ENCODE results near the gene SRCAP. TPM values are rescaled to one million over a fixed set of nuclear protein-coding genes. Genes with fewer than 3 reads are reported as not detected.

Gene SRCAP
- total RNA-seq, 1 experiment from 2014 or later, result 58.5 TPM

DNA sequence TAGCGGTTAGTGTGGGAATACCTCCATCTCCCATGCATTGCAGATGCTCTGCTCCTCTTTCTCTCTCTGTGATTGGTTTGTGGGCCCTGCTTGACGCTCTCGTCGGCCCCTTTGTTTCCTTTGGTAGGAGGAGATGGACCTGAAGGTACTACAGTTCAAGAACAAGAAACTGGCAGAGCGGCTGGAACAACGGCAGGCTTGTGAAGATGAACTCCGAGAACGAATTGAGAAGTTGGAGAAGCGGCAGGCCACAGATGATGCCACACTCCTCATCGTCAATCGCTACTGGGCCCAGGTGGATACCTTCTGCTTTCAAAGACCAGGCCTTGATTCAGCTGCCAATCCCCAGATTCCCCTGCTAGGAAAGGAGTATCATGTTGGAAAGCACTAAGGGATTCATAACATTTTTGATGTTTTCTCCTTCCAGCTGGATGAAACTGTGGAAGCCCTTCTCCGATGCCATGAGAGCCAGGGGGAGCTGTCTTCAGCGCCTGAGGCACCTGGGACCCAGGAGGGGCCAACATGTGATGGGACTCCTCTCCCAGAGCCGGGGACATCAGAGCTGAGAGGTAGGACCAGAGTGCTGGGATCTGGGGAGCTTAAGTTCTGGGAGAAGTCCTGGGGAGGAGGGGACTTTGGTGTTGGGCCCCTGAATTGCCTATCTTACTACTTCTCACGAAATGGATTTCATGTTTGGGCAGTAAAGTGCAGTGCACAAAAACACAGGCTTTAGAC lies 64.2 kb downstream of the SRCAP start:
- DNase-seq (ENCODE audit: low spot score) (no peak), ATAC-seq (no peak)
- H3K36me3 Mint-ChIP-seq, result peaks cover 53% of the 10 kb centered on the region
- POLR2A ChIA-PET, result no interaction called here
- peak overlapping the region; percentile 94 for H3K4me3 Mint-ChIP-seq
- TF ChIP-seq, protein P1, sequence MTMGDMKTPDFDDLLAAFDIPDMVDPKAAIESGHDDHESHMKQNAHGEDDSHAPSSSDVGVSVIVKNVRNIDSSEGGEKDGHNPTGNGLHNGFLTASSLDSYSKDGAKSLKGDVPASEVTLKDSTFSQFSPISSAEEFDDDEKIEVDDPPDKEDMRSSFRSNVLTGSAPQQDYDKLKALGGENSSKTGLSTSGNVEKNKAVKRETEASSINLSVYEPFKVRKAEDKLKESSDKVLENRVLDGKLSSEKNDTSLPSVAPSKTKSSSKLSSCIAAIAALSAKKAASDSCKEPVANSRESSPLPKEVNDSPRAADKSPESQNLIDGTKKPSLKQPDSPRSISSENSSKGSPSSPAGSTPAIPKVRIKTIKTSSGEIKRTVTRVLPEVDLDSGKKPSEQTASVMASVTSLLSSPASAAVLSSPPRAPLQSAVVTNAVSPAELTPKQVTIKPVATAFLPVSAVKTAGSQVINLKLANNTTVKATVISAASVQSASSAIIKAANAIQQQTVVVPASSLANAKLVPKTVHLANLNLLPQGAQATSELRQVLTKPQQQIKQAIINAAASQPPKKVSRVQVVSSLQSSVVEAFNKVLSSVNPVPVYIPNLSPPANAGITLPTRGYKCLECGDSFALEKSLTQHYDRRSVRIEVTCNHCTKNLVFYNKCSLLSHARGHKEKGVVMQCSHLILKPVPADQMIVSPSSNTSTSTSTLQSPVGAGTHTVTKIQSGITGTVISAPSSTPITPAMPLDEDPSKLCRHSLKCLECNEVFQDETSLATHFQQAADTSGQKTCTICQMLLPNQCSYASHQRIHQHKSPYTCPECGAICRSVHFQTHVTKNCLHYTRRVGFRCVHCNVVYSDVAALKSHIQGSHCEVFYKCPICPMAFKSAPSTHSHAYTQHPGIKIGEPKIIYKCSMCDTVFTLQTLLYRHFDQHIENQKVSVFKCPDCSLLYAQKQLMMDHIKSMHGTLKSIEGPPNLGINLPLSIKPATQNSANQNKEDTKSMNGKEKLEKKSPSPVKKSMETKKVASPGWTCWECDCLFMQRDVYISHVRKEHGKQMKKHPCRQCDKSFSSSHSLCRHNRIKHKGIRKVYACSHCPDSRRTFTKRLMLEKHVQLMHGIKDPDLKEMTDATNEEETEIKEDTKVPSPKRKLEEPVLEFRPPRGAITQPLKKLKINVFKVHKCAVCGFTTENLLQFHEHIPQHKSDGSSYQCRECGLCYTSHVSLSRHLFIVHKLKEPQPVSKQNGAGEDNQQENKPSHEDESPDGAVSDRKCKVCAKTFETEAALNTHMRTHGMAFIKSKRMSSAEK (CRISPR knock-in tag; IDR thresholded peaks at IDR 0.05; ENCODE audit: borderline replicate concordance), result no peak
- TF ChIP-seq TCF7 (CRISPR knock-in tag; IDR thresholded peaks at IDR 0.05; ENCODE audit: low read depth) (no peak), ATF1 (CRISPR knock-in tag; IDR thresholded peaks at IDR 0.05) (no peak), GABPB1 (CRISPR knock-in tag; IDR thresholded peaks at IDR 0.05) (no peak), RORB (CRISPR knock-in tag; IDR thresholded peaks at IDR 0.05) (no peak), ZNF317 (CRISPR knock-in tag; IDR thresholded peaks at IDR 0.05; ENCODE audit: borderline replicate concordance, low read depth) (no peak)
- TF ChIP-seq, protein P2, sequence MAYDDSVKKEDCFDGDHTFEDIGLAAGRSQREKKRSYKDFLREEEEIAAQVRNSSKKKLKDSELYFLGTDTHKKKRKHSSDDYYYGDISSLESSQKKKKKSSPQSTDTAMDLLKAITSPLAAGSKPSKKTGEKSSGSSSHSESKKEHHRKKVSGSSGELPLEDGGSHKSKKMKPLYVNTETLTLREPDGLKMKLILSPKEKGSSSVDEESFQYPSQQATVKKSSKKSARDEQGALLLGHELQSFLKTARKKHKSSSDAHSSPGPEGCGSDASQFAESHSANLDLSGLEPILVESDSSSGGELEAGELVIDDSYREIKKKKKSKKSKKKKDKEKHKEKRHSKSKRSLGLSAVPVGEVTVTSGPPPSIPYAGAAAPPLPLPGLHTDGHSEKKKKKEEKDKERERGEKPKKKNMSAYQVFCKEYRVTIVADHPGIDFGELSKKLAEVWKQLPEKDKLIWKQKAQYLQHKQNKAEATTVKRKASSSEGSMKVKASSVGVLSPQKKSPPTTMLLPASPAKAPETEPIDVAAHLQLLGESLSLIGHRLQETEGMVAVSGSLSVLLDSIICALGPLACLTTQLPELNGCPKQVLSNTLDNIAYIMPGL (CRISPR knock-in tag; IDR thresholded peaks at IDR 0.05), result no peak
- TF ChIP-seq, protein P3, sequence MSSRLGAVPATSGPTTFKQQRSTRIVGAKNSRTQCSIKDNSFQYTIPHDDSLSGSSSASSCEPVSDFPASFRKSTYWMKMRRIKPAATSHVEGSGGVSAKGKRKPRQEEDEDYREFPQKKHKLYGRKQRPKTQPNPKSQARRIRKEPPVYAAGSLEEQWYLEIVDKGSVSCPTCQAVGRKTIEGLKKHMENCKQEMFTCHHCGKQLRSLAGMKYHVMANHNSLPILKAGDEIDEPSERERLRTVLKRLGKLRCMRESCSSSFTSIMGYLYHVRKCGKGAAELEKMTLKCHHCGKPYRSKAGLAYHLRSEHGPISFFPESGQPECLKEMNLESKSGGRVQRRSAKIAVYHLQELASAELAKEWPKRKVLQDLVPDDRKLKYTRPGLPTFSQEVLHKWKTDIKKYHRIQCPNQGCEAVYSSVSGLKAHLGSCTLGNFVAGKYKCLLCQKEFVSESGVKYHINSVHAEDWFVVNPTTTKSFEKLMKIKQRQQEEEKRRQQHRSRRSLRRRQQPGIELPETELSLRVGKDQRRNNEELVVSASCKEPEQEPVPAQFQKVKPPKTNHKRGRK (CRISPR knock-in tag; IDR thresholded peaks at IDR 0.05; ENCODE audit: borderline replicate concordance), result no peak
- TF ChIP-seq, protein P4, sequence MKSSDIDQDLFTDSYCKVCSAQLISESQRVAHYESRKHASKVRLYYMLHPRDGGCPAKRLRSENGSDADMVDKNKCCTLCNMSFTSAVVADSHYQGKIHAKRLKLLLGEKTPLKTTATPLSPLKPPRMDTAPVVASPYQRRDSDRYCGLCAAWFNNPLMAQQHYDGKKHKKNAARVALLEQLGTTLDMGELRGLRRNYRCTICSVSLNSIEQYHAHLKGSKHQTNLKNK (CRISPR knock-in tag; IDR thresholded peaks at IDR 0.05), result no peak
- TF ChIP-seq, protein P5, sequence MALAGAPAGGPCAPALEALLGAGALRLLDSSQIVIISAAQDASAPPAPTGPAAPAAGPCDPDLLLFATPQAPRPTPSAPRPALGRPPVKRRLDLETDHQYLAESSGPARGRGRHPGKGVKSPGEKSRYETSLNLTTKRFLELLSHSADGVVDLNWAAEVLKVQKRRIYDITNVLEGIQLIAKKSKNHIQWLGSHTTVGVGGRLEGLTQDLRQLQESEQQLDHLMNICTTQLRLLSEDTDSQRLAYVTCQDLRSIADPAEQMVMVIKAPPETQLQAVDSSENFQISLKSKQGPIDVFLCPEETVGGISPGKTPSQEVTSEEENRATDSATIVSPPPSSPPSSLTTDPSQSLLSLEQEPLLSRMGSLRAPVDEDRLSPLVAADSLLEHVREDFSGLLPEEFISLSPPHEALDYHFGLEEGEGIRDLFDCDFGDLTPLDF (CRISPR knock-in tag; IDR thresholded peaks at IDR 0.05), result no peak
- TF ChIP-seq, protein P6, sequence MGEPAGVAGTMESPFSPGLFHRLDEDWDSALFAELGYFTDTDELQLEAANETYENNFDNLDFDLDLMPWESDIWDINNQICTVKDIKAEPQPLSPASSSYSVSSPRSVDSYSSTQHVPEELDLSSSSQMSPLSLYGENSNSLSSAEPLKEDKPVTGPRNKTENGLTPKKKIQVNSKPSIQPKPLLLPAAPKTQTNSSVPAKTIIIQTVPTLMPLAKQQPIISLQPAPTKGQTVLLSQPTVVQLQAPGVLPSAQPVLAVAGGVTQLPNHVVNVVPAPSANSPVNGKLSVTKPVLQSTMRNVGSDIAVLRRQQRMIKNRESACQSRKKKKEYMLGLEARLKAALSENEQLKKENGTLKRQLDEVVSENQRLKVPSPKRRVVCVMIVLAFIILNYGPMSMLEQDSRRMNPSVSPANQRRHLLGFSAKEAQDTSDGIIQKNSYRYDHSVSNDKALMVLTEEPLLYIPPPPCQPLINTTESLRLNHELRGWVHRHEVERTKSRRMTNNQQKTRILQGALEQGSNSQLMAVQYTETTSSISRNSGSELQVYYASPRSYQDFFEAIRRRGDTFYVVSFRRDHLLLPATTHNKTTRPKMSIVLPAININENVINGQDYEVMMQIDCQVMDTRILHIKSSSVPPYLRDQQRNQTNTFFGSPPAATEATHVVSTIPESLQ (CRISPR knock-in tag; IDR thresholded peaks at IDR 0.05), result no peak
- TF ChIP-seq, protein P7, sequence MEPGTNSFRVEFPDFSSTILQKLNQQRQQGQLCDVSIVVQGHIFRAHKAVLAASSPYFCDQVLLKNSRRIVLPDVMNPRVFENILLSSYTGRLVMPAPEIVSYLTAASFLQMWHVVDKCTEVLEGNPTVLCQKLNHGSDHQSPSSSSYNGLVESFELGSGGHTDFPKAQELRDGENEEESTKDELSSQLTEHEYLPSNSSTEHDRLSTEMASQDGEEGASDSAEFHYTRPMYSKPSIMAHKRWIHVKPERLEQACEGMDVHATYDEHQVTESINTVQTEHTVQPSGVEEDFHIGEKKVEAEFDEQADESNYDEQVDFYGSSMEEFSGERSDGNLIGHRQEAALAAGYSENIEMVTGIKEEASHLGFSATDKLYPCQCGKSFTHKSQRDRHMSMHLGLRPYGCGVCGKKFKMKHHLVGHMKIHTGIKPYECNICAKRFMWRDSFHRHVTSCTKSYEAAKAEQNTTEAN (CRISPR knock-in tag; IDR thresholded peaks at IDR 0.05), result no peak
- TF ChIP-seq, protein P8, sequence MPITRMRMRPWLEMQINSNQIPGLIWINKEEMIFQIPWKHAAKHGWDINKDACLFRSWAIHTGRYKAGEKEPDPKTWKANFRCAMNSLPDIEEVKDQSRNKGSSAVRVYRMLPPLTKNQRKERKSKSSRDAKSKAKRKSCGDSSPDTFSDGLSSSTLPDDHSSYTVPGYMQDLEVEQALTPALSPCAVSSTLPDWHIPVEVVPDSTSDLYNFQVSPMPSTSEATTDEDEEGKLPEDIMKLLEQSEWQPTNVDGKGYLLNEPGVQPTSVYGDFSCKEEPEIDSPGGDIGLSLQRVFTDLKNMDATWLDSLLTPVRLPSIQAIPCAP (CRISPR knock-in tag; IDR thresholded peaks at IDR 0.05), result no peak
- peak overlapping the region; percentile 96 for H3K27ac Mint-ChIP-seq
- CTCF ChIA-PET, result interaction anchor here (1.1 kb wide), 1 partner anchor 179 kb away, joined by 3 read pairs; no protein-coding TSS in a partner anchor
- no peaks in the 10 kb centered on the region for H3K9me3 Mint-ChIP-seq
- H3K4me1 Mint-ChIP-seq, result peaks cover 21% of the 10 kb centered on the region
- H3K27me3 Mint-ChIP-seq (ENCODE audit: low read depth), result no peaks in the 10 kb centered on the region

All from WTC11 (cell line).